HEK293 (cell line): Measurements from ENCODE around the gene SF3B4.

ENCODE experiments used
- CTCF ChIA-PET: fragments of 350-600 bp; formaldehyde crosslinking; extraction: SDS; loops from one replicate; lab custom pipeline; 2021; ENCODE audit warnings: antibody characterized with exemption; lab: Yijun Ruan, JAX
- POLR2A ChIA-PET: fragments of 300-600 bp; formaldehyde crosslinking; extraction: SDS; loops from one replicate; lab custom pipeline; 2020; ENCODE audit warnings: antibody characterized with exemption, inconsistent platforms; lab: Yijun Ruan, JAX
- H3K27ac ChIP-seq: fragments of 200-500 bp; sonication (Bioruptor generic); 2 replicates; pipeline ENCODE4 v1.5.1; 2014; ENCODE audit warnings: low read depth, low read length, control low read depth, inconsistent platforms; ENCODE audit errors: extremely low read depth
- H3K36me3 ChIP-seq, 2 experiments: fragments of 200-500 bp in 1 of 2; sonication (Bioruptor generic) in 1 of 2; 1 replicate in 1 of 2; 2 replicates in 1 of 2; pipeline ENCODE4 v1.5.1; 2014 to 2017; ENCODE audit warnings: inconsistent platforms in 2 of 2, low read length in 2 of 2; ENCODE audit not compliant: control insufficient read depth in 2 of 2, insufficient read depth in 1 of 2
- H3K4me1 ChIP-seq: fragments of 200-500 bp; sonication (Bioruptor generic); 2 replicates; pipeline ENCODE4 v1.5.1; 2014; ENCODE audit warnings: mild to moderate bottlenecking, low read length, inconsistent platforms; ENCODE audit not compliant: control insufficient read depth, insufficient read depth
- H3K4me3 ChIP-seq: 2 replicates; pipeline ENCODE4 v1.5.1; 2011; ENCODE audit warnings: low read depth, mild to moderate bottlenecking, control low read depth, low read length, moderate library complexity
- H3K9me3 ChIP-seq: fragments of 200-500 bp; sonication (Bioruptor generic); 2 replicates; pipeline ENCODE4 v1.5.1; 2014; ENCODE audit warnings: low read depth, low read length, inconsistent platforms; ENCODE audit not compliant: control insufficient read depth, insufficient read depth
- EGR2 ChIP-seq: fragments of 450-650 bp; formaldehyde crosslinking; IDR thresholded peaks from 2 replicates; pipeline ENCODE4 v1.5.1; 2016; ENCODE audit warnings: low read depth, missing biosample characterization, missing genetic modification characterization
- GFI1B ChIP-seq: fragments of 450-650 bp; formaldehyde crosslinking; IDR thresholded peaks from 2 replicates; pipeline ENCODE4 v1.5.1; 2016; ENCODE audit warnings: missing biosample characterization, missing genetic modification characterization
- KLF10 ChIP-seq: fragments of 450-650 bp; IDR thresholded peaks from 2 replicates; pipeline ENCODE4 v1.5.1; 2018; ENCODE audit warnings: missing biosample characterization, mild to moderate bottlenecking, missing genetic modification characterization
- KLF9 ChIP-seq: fragments of 450-650 bp; formaldehyde crosslinking; IDR thresholded peaks from 2 replicates; pipeline ENCODE4 v1.5.1; 2016; ENCODE audit warnings: missing biosample characterization, missing genetic modification characterization, low read depth
- MEIS1 ChIP-seq: sonication (generic); formaldehyde crosslinking; IDR thresholded peaks from 2 replicates; pipeline ENCODE4 v1.8.1; 2022; ENCODE audit warnings: missing genetic modification reagents, mild to moderate bottlenecking, borderline replicate concordance
- MZF1 ChIP-seq: fragments of 450-650 bp; formaldehyde crosslinking; IDR thresholded peaks from 2 replicates; pipeline ENCODE4 v1.5.1; 2017; ENCODE audit warnings: missing biosample characterization, missing genetic modification characterization, borderline replicate concordance
- OSR2 ChIP-seq: fragments of 450-650 bp; formaldehyde crosslinking; IDR thresholded peaks from 2 replicates; pipeline ENCODE4 v1.5.1; 2016; ENCODE audit warnings: missing biosample characterization, missing genetic modification characterization
- SCRT1 ChIP-seq: fragments of 450-650 bp; formaldehyde crosslinking; IDR thresholded peaks from 2 replicates; pipeline ENCODE4 v1.5.1; 2016; ENCODE audit warnings: missing biosample characterization, missing genetic modification characterization, borderline replicate concordance
- SP3 ChIP-seq: fragments of 450-650 bp; formaldehyde crosslinking; IDR thresholded peaks from 2 replicates; pipeline ENCODE4 v1.5.1; 2016; ENCODE audit warnings: missing biosample characterization, missing genetic modification characterization
- ZBTB10 ChIP-seq: fragments of 450-650 bp; formaldehyde crosslinking; IDR thresholded peaks from 2 replicates; pipeline ENCODE4 v1.5.1; 2016; ENCODE audit warnings: missing biosample characterization, missing genetic modification characterization
- ZBTB6 ChIP-seq: fragments of 450-650 bp; formaldehyde crosslinking; IDR thresholded peaks from 2 replicates; pipeline ENCODE4 v1.5.1; 2017; ENCODE audit warnings: missing biosample characterization, missing genetic modification characterization
- ZFHX2 ChIP-seq: fragments of 450-650 bp; formaldehyde crosslinking; conservative IDR thresholded peaks from 2 replicates; pipeline ENCODE4 v1.5.1; 2016; ENCODE audit warnings: missing biosample characterization, missing genetic modification characterization
- ZNF148 ChIP-seq: fragments of 450-650 bp; formaldehyde crosslinking; IDR thresholded peaks from 2 replicates; pipeline ENCODE4 v1.5.0; 2017; ENCODE audit warnings: missing biosample characterization, missing genetic modification characterization, borderline replicate concordance
- ZNF16 ChIP-seq: fragments of 450-650 bp; formaldehyde crosslinking; IDR thresholded peaks from 2 replicates; pipeline ENCODE4 v1.5.1; 2016; ENCODE audit warnings: low read depth, missing biosample characterization, missing genetic modification characterization
- ZNF266 ChIP-seq: fragments of 450-650 bp; formaldehyde crosslinking; IDR thresholded peaks from 2 replicates; pipeline ENCODE4 v1.5.1; 2016; ENCODE audit warnings: missing biosample characterization, missing genetic modification characterization, low read depth
- ZNF341 ChIP-seq: fragments of 450-650 bp; formaldehyde crosslinking; IDR thresholded peaks from 2 replicates; pipeline ENCODE4; 2016; ENCODE audit warnings: low read depth, missing biosample characterization, missing genetic modification characterization
- ZNF48 ChIP-seq: fragments of 450-650 bp; formaldehyde crosslinking; IDR thresholded peaks from 2 replicates; pipeline ENCODE4 v1.5.1; 2016; ENCODE audit warnings: missing biosample characterization, missing genetic modification characterization
- ZNF510 ChIP-seq: fragments of 450-650 bp; formaldehyde crosslinking; IDR thresholded peaks from 2 replicates; pipeline ENCODE4 v1.5.1; 2018; ENCODE audit warnings: mild to moderate bottlenecking, missing genetic modification characterization, missing biosample characterization; ENCODE audit not compliant: insufficient replicate concordance
- ZNF544 ChIP-seq: fragments of 450-650 bp; formaldehyde crosslinking; IDR thresholded peaks from 2 replicates; pipeline ENCODE4 v1.5.0; 2017; ENCODE audit warnings: missing biosample characterization, missing genetic modification characterization
- ZNF585B ChIP-seq: fragments of 450-650 bp; formaldehyde crosslinking; IDR thresholded peaks from 2 replicates; pipeline ENCODE4 v1.5.1; 2016; ENCODE audit warnings: missing biosample characterization, missing genetic modification characterization
- ZNF670 ChIP-seq: fragments of 450-650 bp; formaldehyde crosslinking; IDR thresholded peaks from 2 replicates; pipeline ENCODE4 v1.5.1; 2016; ENCODE audit warnings: missing biosample characterization, missing genetic modification characterization, low read depth
- ZNF701 ChIP-seq: fragments of 450-650 bp; formaldehyde crosslinking; IDR thresholded peaks from 2 replicates; pipeline ENCODE4 v1.5.1; 2016; ENCODE audit warnings: missing biosample characterization, missing genetic modification characterization
- ZNF76 ChIP-seq: fragments of 450-650 bp; formaldehyde crosslinking; IDR thresholded peaks from 2 replicates; pipeline ENCODE4; 2016; ENCODE audit warnings: low read depth, missing biosample characterization, missing genetic modification characterization, borderline replicate concordance
- ZNF843 ChIP-seq: fragments of 450-650 bp; formaldehyde crosslinking; IDR thresholded peaks from 2 replicates; pipeline ENCODE4 v1.5.1; 2016; ENCODE audit warnings: missing biosample characterization, missing genetic modification characterization
- ZSCAN30 ChIP-seq: fragments of 450-650 bp; IDR thresholded peaks from 2 replicates; pipeline ENCODE4 v1.5.1; 2018; ENCODE audit warnings: missing biosample characterization, mild to moderate bottlenecking, missing genetic modification characterization, moderate library complexity
- ZSCAN4 ChIP-seq: fragments of 450-650 bp; formaldehyde crosslinking; IDR thresholded peaks from 2 replicates; pipeline ENCODE4 v1.5.1; 2017; ENCODE audit warnings: missing biosample characterization, missing genetic modification characterization

SF3B4 gene

GRCh38 chr1:149881876-149882275 lies 45.7 kb downstream of the SF3B4 start:
- Histone ChIP-seq H3K27ac (no peak overlapping the region), H3K36me3 (no peaks in the 10 kb centered on the region), H3K4me3 (no peak overlapping the region), H3K9me3 (no peaks in the 10 kb centered on the region), H3K4me1 (0 out of 2 replicates have a peak, but pooled peaks cover 2% of the 10 kb centered on the region)
- TF ChIP-seq ZSCAN30 (tag by site-specific recombination) (no peak), ZNF701 (tag by site-specific recombination) (no peak), ZBTB10 (tag by site-specific recombination) (no peak), ZNF341 (no peak), ZNF585B (tag by site-specific recombination) (no peak), MZF1 (tag by site-specific recombination) (no peak), ZNF48 (tag by site-specific recombination) (no peak), GFI1B (tag by site-specific recombination) (no peak), KLF10 (tag by site-specific recombination) (no peak), ZNF510 (tag by site-specific recombination) (no peak), KLF9 (no peak), SCRT1 (tag by site-specific recombination) (no peak), ZNF76 (tag by site-specific recombination) (no peak), SP3 (tag by site-specific recombination) (no peak)
- ChIA-PET POLR2A (no interaction called here), CTCF (no interaction called here)

GRCh38 chr1:149879556-149879955 lies 48.0 kb downstream of the SF3B4 start:
- no peak overlapping the region for H3K27ac ChIP-seq
- TF ChIP-seq OSR2 (tag by site-specific recombination) = no peak
- no peak for TF ChIP-seq ZSCAN4 (tag by site-specific recombination)
- TF ChIP-seq ZBTB6 (tag by site-specific recombination) = no peak
- no peak for TF ChIP-seq ZFHX2 (tag by site-specific recombination)
- TF ChIP-seq ZNF148 (tag by site-specific recombination) = no peak
- TF ChIP-seq ZNF266 (tag by site-specific recombination) = no peak
- no peak for TF ChIP-seq MEIS1
- TF ChIP-seq ZNF843 (tag by site-specific recombination) = no peak
- no peak for TF ChIP-seq ZNF16
- no peak for TF ChIP-seq ZNF544 (tag by site-specific recombination)
- TF ChIP-seq ZNF670 (tag by site-specific recombination) = no peak
- no peak for TF ChIP-seq EGR2 (tag by site-specific recombination)
- TF ChIP-seq, all 188 proteins: peak for 0
- no peaks in the 10 kb centered on the region for H3K9me3 ChIP-seq
- no peak overlapping the region for H3K4me3 ChIP-seq
- no peaks in the 10 kb centered on the region for H3K36me3 ChIP-seq
- H3K4me1 ChIP-seq = no peaks in the 10 kb centered on the region
- CTCF ChIA-PET = no interaction called here
- POLR2A ChIA-PET = no interaction called here
